Ectodermal cell (in vitro differentiated cells): ENCODE measurements around the gene ZMYND10.
A peak's percentile ranks its signal among the peaks of the same experiment; 100 is the strongest.

Experiments
- H3K27ac ChIP-seq: 2 replicates; pipeline ENCODE4 v1.7.0; 2013; ENCODE audit warnings: mild to moderate bottlenecking, low read depth, low read length; ENCODE audit not compliant: insufficient read depth, poor library complexity, severe bottlenecking
- H3K27me3 ChIP-seq: 2 replicates; pipeline ENCODE4 v1.7.0; 2013; ENCODE audit warnings: mild to moderate bottlenecking, low read length; ENCODE audit not compliant: insufficient read depth, control insufficient read depth, poor library complexity, severe bottlenecking
- H3K36me3 ChIP-seq: one replicate; pipeline ENCODE4 v1.7.0; 2013; ENCODE audit warnings: low read length; ENCODE audit not compliant: control insufficient read depth, insufficient read depth
- H3K4me1 ChIP-seq: one replicate; pipeline ENCODE4 v1.7.0; 2013; ENCODE audit warnings: low read length; ENCODE audit not compliant: control insufficient read depth, insufficient read depth
- H3K4me3 ChIP-seq: 2 replicates; pipeline ENCODE4 v1.7.0; 2013; ENCODE audit warnings: low read depth, low read length, control low read depth; ENCODE audit not compliant: insufficient read depth
- H3K9me3 ChIP-seq: 2 replicates; pipeline ENCODE4 v1.7.0; 2013; ENCODE audit warnings: mild to moderate bottlenecking, low read length, moderate library complexity; ENCODE audit not compliant: control insufficient read depth
- WGBS, 2 experiments: methylation state at CpG; one replicate each; pipeline ENCODE4 v1.1.7; 2013; ENCODE audit warnings: missing lambda C conversion rate in 2 of 2; 5-methylcytosine and 5-hydroxymethylcytosine counted together

ZMYND10 gene

DNA sequence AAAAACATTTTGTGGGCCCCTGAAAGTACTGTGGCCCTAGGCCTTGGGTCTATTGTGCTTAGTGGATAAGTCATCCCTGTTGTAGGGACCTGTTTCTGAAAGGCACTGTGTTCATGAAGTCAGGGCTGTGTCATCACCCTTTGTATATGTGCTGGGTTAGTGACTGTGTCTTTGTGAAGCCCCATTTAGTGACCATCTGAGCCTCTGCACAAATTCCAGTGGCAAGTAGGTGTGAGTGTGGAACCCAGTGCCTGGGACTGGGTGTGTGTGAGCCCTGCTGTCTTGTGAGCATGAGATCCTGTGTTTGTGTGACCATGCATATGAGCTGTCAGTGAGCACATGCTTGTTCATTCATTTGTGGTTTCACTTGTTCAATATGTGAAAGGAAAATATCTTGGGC lies 40.9 kb downstream of the ZMYND10 start:
- no peak overlapping the region for H3K27ac ChIP-seq
- H3K27me3 ChIP-seq: no peaks in the 10 kb centered on the region
- H3K4me1 ChIP-seq: peaks cover 3% of the 10 kb centered on the region
- H3K36me3 ChIP-seq: no peaks in the 10 kb centered on the region
- no peaks in the 10 kb centered on the region for H3K9me3 ChIP-seq
- H3K4me3 ChIP-seq: no peak overlapping the region

DNA sequence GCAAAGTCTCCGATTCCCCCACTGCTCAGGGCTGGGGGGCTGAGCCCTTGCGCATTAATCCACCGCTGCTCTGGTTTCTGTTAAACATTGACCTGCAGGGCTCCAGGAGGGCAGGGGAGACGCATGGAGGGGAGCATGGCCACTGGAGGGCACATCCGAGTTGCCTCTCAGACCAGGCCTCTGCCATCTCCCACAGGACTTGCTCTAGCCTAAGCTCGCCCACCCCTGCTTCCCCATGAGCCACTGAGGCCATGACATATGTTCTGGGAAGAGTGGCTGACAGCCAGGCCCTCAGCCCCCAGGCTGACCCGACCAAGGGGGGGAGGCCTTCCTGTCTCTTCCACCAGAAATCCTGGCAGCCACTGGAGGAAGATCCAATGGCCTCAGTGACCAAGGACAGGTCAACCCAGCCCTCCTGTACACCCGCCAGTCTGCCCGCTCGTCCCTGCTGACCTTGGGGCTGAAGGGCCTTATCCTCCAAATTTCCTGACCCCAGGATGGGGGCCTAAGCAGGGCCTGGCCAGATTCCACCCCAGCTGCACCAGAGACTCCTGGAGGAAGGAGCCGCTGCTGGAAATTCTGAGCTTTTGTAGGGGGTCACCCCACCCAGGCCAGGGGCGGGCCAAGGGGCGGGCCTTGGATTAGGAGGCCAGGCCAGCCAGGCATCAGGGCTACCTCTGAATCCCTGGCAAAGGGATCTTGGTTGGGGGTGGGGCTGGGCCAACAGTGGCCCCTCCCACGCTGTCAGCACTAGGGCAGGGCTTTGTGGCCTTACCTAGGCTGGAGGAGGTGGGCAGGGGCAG lies 42.3 kb downstream of the ZMYND10 start, which contains the start of gene HYAL1:
HYAL1 (minus strand) TSS at position 562 of the 803 bp plus-strand sequence. CDS start 618 bp downstream, outside the sequence.
- H3K4me1 ChIP-seq: peaks cover 10% of the 10 kb centered on the region
- H3K36me3 ChIP-seq: no peaks in the 10 kb centered on the region
- H3K9me3 ChIP-seq: no peaks in the 10 kb centered on the region
- peak within 1 kb of the TSS; percentile 33 for H3K27ac ChIP-seq
- no peaks in the 10 kb centered on the region for H3K27me3 ChIP-seq
- no peak within 1 kb of the TSS for H3K4me3 ChIP-seq
- WGBS, 2 experiments: 70 to 75% methylated on average over 14 of the region's 14 CpGs

DNA sequence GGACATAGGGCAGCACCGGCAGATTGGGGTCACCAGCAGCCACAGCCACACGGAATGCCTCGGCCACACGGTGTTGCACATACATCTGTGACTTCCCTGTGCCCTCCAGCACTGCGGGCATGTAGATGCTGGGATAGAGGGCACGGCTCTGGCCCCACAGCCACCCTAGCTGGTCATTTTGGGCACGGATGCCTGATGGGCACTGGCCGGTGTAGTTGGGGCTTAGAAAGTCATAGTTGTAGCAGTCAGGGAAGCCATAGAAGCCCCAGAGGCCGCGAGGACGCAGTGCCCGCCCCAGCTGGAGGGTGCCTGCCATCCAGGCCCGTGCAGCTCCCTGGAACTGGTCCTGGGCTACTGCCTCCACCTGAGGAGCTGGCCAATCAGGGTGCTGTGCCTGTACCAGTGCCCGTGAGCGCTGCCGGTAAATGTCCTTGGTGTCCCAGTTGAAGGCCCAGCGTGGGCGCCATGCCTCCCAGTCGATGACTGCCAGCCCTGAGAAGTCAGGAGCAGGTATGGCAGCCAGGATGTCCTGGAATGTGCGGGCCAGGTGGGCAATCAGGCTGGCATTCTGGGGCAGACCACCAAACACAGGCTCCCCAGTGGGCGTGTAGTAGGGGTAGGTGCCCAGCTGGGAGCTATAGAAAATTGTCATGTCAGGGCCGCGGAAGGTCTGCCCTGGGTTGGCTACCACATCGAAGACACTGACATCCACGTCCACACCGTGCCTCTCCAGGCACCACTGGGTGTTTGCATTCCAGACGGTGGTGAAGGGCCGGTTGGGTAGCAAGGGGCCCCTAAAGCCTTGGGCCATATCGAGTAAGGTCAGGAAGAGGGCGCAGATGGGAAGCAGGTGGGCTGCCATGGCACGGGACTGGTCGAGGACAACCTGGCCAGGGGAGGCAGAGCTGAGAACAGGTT lies 43.2 kb downstream of the ZMYND10 start:
- H3K4me1 ChIP-seq: peaks cover 12% of the 10 kb centered on the region
- WGBS, 2 experiments: 93 to 94% methylated on average over 32 of the region's 32 CpGs
- H3K4me3 ChIP-seq: no peak overlapping the region
- no peaks in the 10 kb centered on the region for H3K27me3 ChIP-seq
- no peak overlapping the region for H3K27ac ChIP-seq
- H3K9me3 ChIP-seq: no peaks in the 10 kb centered on the region
- no peaks in the 10 kb centered on the region for H3K36me3 ChIP-seq

DNA sequence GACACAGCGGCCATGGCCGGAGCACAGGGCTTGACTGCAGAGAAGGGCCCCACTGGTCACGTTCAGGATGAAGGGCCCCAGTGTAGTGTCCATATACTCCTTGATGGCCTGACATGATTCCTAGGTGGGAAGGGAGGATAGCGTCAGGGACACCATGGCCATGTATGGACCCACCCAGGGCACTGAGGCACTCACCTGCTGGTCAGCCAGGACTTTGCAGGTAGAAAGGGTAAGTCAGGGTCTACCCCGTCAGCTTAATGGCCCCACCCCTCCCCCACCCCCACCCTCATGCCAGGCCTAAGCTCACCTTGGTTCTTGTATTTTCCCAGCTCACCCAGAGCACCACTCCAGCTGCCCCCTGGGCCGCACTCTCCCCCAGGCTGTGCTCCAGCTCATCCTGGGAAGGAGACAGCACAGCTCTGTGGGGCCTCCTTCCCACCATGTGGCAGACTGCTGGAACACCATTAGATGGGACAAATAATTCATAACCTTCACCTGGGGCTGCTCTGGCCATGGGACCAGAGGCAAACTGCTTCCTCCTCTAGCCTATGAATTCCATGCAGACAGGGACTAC lies 44.8 kb downstream of the ZMYND10 start:
- WGBS, 2 experiments: 90 to 92% methylated on average over 6 of the region's 6 CpGs
- no peaks in the 10 kb centered on the region for H3K27me3 ChIP-seq
- no peak overlapping the region for H3K27ac ChIP-seq
- H3K4me3 ChIP-seq: no peak overlapping the region
- H3K4me1 ChIP-seq: peaks cover 12% of the 10 kb centered on the region
- H3K9me3 ChIP-seq: no peaks in the 10 kb centered on the region
- H3K36me3 ChIP-seq: no peaks in the 10 kb centered on the region

DNA sequence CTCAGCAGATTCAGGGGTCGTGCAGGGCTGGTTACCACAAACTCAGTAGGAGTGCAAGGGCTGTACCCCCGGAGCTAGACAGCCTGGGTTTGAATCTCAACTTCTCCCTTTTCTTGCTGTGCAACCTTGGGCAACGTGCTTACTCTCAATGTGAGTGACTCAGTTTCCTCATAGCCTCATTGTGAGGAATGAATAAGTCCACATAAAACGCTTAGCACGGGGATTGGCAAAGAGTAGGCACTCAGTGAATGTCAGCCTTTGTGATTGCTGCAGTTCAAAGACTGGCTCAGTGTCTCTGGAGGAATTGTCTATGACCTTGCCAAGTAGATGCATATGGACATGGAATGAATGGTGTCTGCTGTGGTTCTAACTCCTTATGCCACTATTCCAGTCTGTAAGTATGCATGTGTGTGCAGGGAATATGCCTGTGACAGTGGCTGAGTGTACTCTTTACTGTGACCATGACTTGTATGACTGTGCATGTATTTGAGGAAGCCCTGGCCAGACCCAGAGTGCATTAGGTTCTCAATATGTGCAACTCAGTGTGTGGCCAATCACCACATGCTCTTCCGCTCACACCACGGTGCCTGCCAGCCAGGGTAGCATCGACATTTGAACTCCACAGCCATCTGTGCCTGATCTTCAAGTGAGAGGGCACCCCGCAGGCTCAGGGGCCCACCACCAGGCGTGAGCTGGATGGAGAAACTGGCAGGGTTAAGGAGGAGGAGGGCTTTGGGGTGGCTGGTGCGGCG lies 45.4 kb downstream of the ZMYND10 start:
- Histone ChIP-seq H3K4me1 (peaks cover 12% of the 10 kb centered on the region), H3K27ac (no peak overlapping the region), H3K36me3 (no peaks in the 10 kb centered on the region), H3K4me3 (peak overlapping the region; percentile 89), H3K9me3 (no peaks in the 10 kb centered on the region), H3K27me3 (no peaks in the 10 kb centered on the region)
- WGBS, 2 experiments: 77 to 80% methylated on average over 12 of the region's 12 CpGs

DNA sequence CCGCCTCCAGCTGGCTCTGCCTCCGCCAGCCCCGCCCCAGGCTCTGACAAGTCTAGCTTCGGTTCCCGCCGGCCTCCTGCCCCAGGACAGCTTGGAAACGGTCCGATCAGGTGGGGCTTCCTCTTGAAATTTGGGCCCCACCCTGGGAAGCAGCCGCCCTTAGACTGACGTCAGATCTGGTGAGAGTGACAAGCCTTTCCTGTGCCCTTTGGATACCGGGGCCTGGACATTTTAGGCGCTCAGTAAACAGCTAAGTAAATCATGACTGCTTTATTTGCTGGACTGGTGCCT lies 45.9 kb downstream of the ZMYND10 start:
- WGBS, 2 experiments: 6% methylated on average over 12 of the region's 12 CpGs
- H3K4me3 ChIP-seq: peak overlapping the region; percentile 89
- H3K36me3 ChIP-seq: no peaks in the 10 kb centered on the region
- no peaks in the 10 kb centered on the region for H3K27me3 ChIP-seq
- H3K9me3 ChIP-seq: no peaks in the 10 kb centered on the region
- no peak overlapping the region for H3K27ac ChIP-seq
- H3K4me1 ChIP-seq: peaks cover 12% of the 10 kb centered on the region

DNA sequence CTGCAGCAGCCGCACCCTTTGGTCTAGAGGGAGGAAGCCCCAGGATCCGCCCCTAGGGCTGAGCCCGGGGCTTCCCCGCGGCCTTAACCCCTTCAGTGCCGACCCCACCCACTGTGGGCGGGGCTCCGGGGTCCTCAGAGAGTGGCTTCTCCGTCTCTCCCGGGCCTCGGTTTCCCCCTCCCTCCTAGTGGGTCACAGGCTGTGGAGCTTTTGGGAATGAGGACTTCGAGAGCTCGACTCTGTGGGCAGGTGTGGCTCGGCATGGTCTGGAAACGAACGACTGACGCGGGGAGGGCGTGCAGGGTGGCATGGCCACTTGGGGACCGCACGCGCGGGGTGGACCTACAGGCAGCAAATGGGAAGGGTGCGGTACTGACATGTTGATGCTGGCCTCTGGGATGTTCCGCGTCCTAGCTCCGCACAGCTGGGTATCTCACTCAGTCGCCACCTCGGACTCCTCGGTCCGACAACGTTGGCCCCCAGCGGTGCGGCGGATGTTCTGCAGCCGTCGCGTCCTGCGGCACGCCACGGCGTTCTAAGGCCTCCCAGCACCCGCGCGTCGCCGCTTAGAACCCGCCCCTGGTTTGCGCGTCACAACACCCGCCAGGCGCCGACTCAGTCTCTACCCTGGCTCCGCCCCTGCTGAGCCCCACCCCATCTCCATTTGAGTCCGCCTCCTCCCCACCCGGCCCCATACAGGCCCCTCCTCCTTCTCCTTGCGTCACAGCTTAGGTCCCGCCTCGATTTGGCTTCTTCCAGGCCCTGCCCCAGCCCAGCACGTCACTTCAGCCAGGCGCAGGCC lies 46.5 kb downstream of the ZMYND10 start, which contains the start of the genes HYAL3 and NAA80:
HYAL3 (minus strand) TSS at position 570 of the 802 bp plus-strand sequence. CDS start 3,803 bp downstream, outside the sequence.
NAA80 (minus strand) TSS at position 570 of the 802 bp plus-strand sequence. CDS start 1,942 bp downstream, outside the sequence.
- 1% methylated on average over 61 of the region's 61 CpGs for WGBS, 2 experiments
- Histone ChIP-seq H3K27me3 (no peaks in the 10 kb centered on the region), H3K36me3 (no peaks in the 10 kb centered on the region), H3K27ac (no peak within 1 kb of the TSS), H3K4me1 (peaks cover 12% of the 10 kb centered on the region), H3K9me3 (no peaks in the 10 kb centered on the region), H3K4me3 (peak within 1 kb of the TSS; percentile 89)

DNA sequence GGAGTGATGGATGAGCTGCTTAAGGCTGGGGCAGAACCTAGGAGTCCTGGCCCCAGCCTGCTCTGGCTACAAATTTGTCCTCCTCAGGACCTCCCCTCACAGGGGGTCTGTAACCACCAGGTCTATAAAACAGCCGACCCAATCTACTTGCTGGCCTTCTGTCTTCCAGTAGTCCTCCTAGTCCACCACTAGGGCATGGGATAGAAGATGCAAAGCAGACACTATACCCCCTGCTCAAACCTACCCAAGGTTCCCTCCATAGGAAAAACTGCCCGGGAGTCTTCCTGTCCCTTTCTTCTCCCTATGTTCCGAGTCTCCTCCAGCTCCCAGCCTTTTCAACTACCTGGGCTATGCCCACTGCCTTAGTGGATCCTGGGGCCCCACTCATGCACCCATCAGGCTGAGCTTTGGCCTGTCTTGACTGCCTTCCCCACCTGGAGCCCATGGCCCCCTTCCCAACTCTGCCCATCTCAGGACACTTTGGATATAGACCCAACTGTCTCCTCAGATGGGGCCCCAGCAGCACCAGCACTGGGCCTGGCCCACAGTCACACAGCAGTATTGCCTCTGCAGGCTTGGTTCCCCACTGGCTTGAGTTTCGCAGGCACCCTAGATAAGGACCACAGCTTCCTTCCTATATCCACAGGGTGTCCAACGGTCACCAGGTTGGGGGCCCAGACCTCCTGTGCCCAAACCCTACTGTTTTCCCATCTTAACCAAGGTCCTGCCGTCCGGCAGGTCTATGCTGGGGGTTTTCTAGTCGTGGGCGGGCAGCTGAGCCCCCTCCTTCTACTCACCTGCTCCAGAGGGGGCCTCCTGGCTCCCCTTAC lies 47.4 kb downstream of the ZMYND10 start:
- Histone ChIP-seq H3K27ac (no peak overlapping the region), H3K9me3 (no peaks in the 10 kb centered on the region), H3K27me3 (no peaks in the 10 kb centered on the region), H3K36me3 (no peaks in the 10 kb centered on the region), H3K4me3 (peak overlapping the region; percentile 89), H3K4me1 (peaks cover 10% of the 10 kb centered on the region)
- WGBS, 2 experiments: 62 to 68% methylated on average over 9 of the region's 9 CpGs
